NT2/D1 (cell line): ENCODE data around the gene KY.

Source experiments
- DNase-seq: peaks from one replicate; pipeline ENCODE4 v3.0.0-alpha.2; 2011; ENCODE audit warnings: low read depth, low spot score
- H3K27me3 ChIP-seq: 2 replicates; pipeline ENCODE4 v1.6.0; 2011; ENCODE audit warnings: mild to moderate bottlenecking; ENCODE audit not compliant: insufficient read length, insufficient read depth
- H3K36me3 ChIP-seq: 2 replicates; pipeline ENCODE4 v1.6.1; 2011; ENCODE audit warnings: mild to moderate bottlenecking, low read length, mixed read lengths; ENCODE audit not compliant: insufficient read depth, insufficient read length
- H3K4me1 ChIP-seq: 2 replicates; pipeline ENCODE4 v1.5.1; 2011; ENCODE audit not compliant: insufficient read depth, insufficient read length
- H3K4me3 ChIP-seq: 2 replicates; pipeline ENCODE4 v1.5.1; 2011; ENCODE audit warnings: low read depth; ENCODE audit not compliant: insufficient read length
- H3K9ac ChIP-seq: 2 replicates; pipeline ENCODE4 v1.6.0; 2011; ENCODE audit warnings: low read depth; ENCODE audit not compliant: insufficient read length
- H3K9me3 ChIP-seq: 2 replicates; pipeline ENCODE4 v1.5.1; 2011; ENCODE audit warnings: mild to moderate bottlenecking, low read length; ENCODE audit not compliant: insufficient read depth
- SUZ12 ChIP-seq: IDR thresholded peaks from 2 replicates; pipeline ENCODE4 v1.6.1; 2011; ENCODE audit not compliant: insufficient read length, insufficient read depth; ENCODE audit errors: extremely low read depth
- YY1 ChIP-seq: IDR thresholded peaks from 2 replicates; pipeline ENCODE4 v1.6.1; 2011; ENCODE audit not compliant: insufficient read length, insufficient read depth
- ZNF274 ChIP-seq: IDR thresholded peaks from 2 replicates; pipeline ENCODE4 v1.6.1; 2011; ENCODE audit warnings: mild to moderate bottlenecking, low read depth, low read length

KY gene

GRCh38 chr3:134667406-134667805 is 16.6 kb upstream of the KY start:
- H3K9me3 ChIP-seq, result no peaks in the 10 kb centered on the region
- no peaks in the 10 kb centered on the region for H3K36me3 ChIP-seq
- no peak for DNase-seq
- no peaks in the 10 kb centered on the region for H3K4me1 ChIP-seq
- no peak for TF ChIP-seq ZNF274
- no peak for TF ChIP-seq YY1
- no peak for TF ChIP-seq SUZ12
- H3K9ac ChIP-seq, result no peak overlapping the region
- H3K4me3 ChIP-seq, result no peak overlapping the region
- H3K27me3 ChIP-seq, result peaks cover 4% of the 10 kb centered on the region

- no peak for DNase-seq
- Histone ChIP-seq H3K9me3 (no peaks in the 10 kb centered on the region), H3K27me3 (peaks cover 4% of the 10 kb centered on the region), H3K36me3 (no peaks in the 10 kb centered on the region), H3K9ac (no peak overlapping the region), H3K4me3 (no peak overlapping the region), H3K4me1 (no peaks in the 10 kb centered on the region)
- TF ChIP-seq SUZ12, result no peak
- no peak for TF ChIP-seq ZNF274
- TF ChIP-seq YY1, result no peak
These were observed 16.1 kb upstream of the KY start for GRCh38 chr3:134666885-134667284.

GRCh38 chr3:134666466-134666865 is 15.6 kb upstream of the KY start:
- H3K9me3 ChIP-seq, result no peaks in the 10 kb centered on the region
- no peak overlapping the region for H3K4me3 ChIP-seq
- H3K36me3 ChIP-seq, result no peaks in the 10 kb centered on the region
- DNase-seq, result no peak
- no peak for TF ChIP-seq SUZ12
- TF ChIP-seq YY1, result no peak
- no peak for TF ChIP-seq ZNF274
- H3K4me1 ChIP-seq, result no peaks in the 10 kb centered on the region
- peaks cover 4% of the 10 kb centered on the region for H3K27me3 ChIP-seq
- H3K9ac ChIP-seq, result no peak overlapping the region

- no peak for TF ChIP-seq ZNF274
- no peak for TF ChIP-seq YY1
- no peak for TF ChIP-seq SUZ12
- H3K36me3 ChIP-seq, result no peaks in the 10 kb centered on the region
- H3K27me3 ChIP-seq, result peaks cover 8% of the 10 kb centered on the region
- DNase-seq, result no peak
- no peak overlapping the region for H3K4me3 ChIP-seq
- H3K9ac ChIP-seq, result no peak overlapping the region
- no peaks in the 10 kb centered on the region for H3K9me3 ChIP-seq
- no peaks in the 10 kb centered on the region for H3K4me1 ChIP-seq
These were observed 15.2 kb upstream of the KY start for GRCh38 chr3:134666052-134666451.

GRCh38 chr3:134665243-134665642 is 14.4 kb upstream of the KY start:
- H3K9me3 ChIP-seq, result no peaks in the 10 kb centered on the region
- H3K27me3 ChIP-seq, result peaks cover 11% of the 10 kb centered on the region
- H3K9ac ChIP-seq, result no peak overlapping the region
- H3K4me3 ChIP-seq, result no peak overlapping the region
- TF ChIP-seq ZNF274, result no peak
- no peak for TF ChIP-seq YY1
- no peak for TF ChIP-seq SUZ12
- H3K36me3 ChIP-seq, result no peaks in the 10 kb centered on the region
- no peaks in the 10 kb centered on the region for H3K4me1 ChIP-seq
- DNase-seq, result no peak

GRCh38 chr3:134663721-134664456 is 13.1 kb upstream of the KY start:
- H3K27me3 ChIP-seq, result peaks cover 11% of the 10 kb centered on the region
- no peaks in the 10 kb centered on the region for H3K9me3 ChIP-seq
- TF ChIP-seq SUZ12, result no peak
- TF ChIP-seq ZNF274, result no peak
- TF ChIP-seq YY1, result no peak
- H3K4me1 ChIP-seq, result peaks cover 3% of the 10 kb centered on the region
- no peak for DNase-seq
- H3K4me3 ChIP-seq, result no peak overlapping the region
- no peaks in the 10 kb centered on the region for H3K36me3 ChIP-seq
- H3K9ac ChIP-seq, result no peak overlapping the region

- no peak for DNase-seq
- peaks cover 3% of the 10 kb centered on the region for H3K4me1 ChIP-seq
- no peaks in the 10 kb centered on the region for H3K36me3 ChIP-seq
- no peaks in the 10 kb centered on the region for H3K9me3 ChIP-seq
- no peak overlapping the region for H3K4me3 ChIP-seq
- H3K9ac ChIP-seq, result no peak overlapping the region
- no peak for TF ChIP-seq ZNF274
- no peak for TF ChIP-seq YY1
- H3K27me3 ChIP-seq, result peaks cover 22% of the 10 kb centered on the region
These were observed 9.2 kb upstream of the KY start for GRCh38 chr3:134660046-134660441.
